Ovary (tissue), 9 donors: Measurements from ENCODE around the gene NBEA. TPM values are rescaled to one million over a fixed set of nuclear protein-coding genes. Genes with fewer than 3 reads are reported as not detected.
"Not testable (repeated sequence)": the region's sequence is repeated elsewhere in the genome, so short reads cannot be mapped to it uniquely, and the experiment has no call there.

Source experiments
- DNase-seq, 5 donors: peaks; one replicate each; pipeline ENCODE4 v3.0.0-alpha.2; 2019 to 2020
- H3K27ac ChIP-seq, 2 donors: fragments of 200-600 bp; one replicate each; pipeline versions ENCODE4 v1.5.1 to v1.8.0; 2019 to 2022
- H3K27me3 ChIP-seq: fragments of 200-600 bp; one replicate; pipeline ENCODE4 v1.8.0; 2022
- H3K36me3 ChIP-seq: fragments of 200-600 bp; sonication (generic); one replicate; pipeline ENCODE4 v1.5.1; 2019
- H3K4me1 ChIP-seq: one replicate; pipeline ENCODE4 v1.8.1; 2013; ENCODE audit warnings: mild to moderate bottlenecking, moderate library complexity; ENCODE audit not compliant: insufficient read depth
- H3K4me3 ChIP-seq: fragments of 200-600 bp; sonication (generic); one replicate; pipeline ENCODE4 v1.5.1; 2017
- H3K9me3 ChIP-seq, 2 donors: fragments of 200-600 bp in 1 of 2; sonication (generic) in 1 of 2; one replicate each; pipeline versions ENCODE4 v1.5.1 to v1.8.1; 2013 to 2019; ENCODE audit warnings: mild to moderate bottlenecking in 1 of 2, moderate library complexity in 1 of 2
- CTCF ChIP-seq, 3 donors: fragments of 450-650 bp in 2 of 3; fragments of 200-600 bp in 1 of 3; IDR thresholded peaks; one replicate each; pipeline versions ENCODE4 v1.5.1 to v1.8.0; 2016 to 2022; ENCODE audit warnings: antibody characterized with exemption in 3 of 3, mild to moderate bottlenecking in 1 of 3
- EP300 ChIP-seq: sonication (generic); formaldehyde crosslinking; IDR thresholded peaks from one replicate; pipeline ENCODE4 v1.6.1; 2017; ENCODE audit warnings: antibody characterized with exemption
- POLR2A ChIP-seq: fragments of 450-650 bp; IDR thresholded peaks from one replicate; pipeline ENCODE4 v1.6.1; 2017; ENCODE audit warnings: antibody characterized with exemption, mild to moderate bottlenecking, moderate library complexity
- WGBS, 3 donors: extraction: QIAGEN DNeasy Blood & Tissue Kit in 1 of 3; methylation state at CpG; one replicate each; pipeline versions ENCODE4 v1.1.5 to v1.1.7; 2013 to 2017; 5-methylcytosine and 5-hydroxymethylcytosine counted together
- intact Hi-C, 4 donors: fragments of 100-400 bp; cut with DNase I; formaldehyde crosslinking; loops; one replicate each; pipeline versions ENCODE4 v1.11.0 to v1.15.1; 2022 to 2023
- polyA plus RNA-seq, 2 donors: library from polyadenylated mRNA; stranded (reverse); fragments of 200-250 nt in 1 of 2; fragments of 350-450 nt in 1 of 2; fragmentation: Illumina TruSeq in 1 of 2; extraction: RNeasy Lipid Tissue Mini Kit (QIAGEN cat#74804) in 1 of 2; gene quantifications; one replicate each; pipeline ENCODE4 v1.2.3, GENCODE V29; 2013 to 2014
- total RNA-seq, 7 donors: library from RNA; depleted of rRNA in 2 of 7; stranded (reverse); fragments of >200 nt in 2 of 7; fragmentation: NEBNext Ultra II Directional in 3 of 7; extraction: Animal tissue kit (Norgen Biotek cat#: 25700) in 3 of 7; gene quantifications; one replicate each; pipeline versions ENCODE4 v1.1.0 to v1.2.4, GENCODE V29; 2016 to 2023
- donor health status: DM: no; HTN: no; CAD: no; lungs with moderate emphysema.
- donor health status: DM: no; HTN: no; CAD: no.
- donor health status: Bipolar disorder and iron deficiency.
- donor health status: DM: yes; HTN: yes; CAD: no.
- donor health status: DM: no; HTN: no; CAD: no.
- donor health status: DM: yes; HTN: yes; CAD: no.

The NBEA gene
- total and polyA plus RNA-seq, 9 donors: 5.8 to 18.9 (median 16.0) TPM

- intact Hi-C loops: no loop called here
- Histone ChIP-seq H3K27ac (no peak overlapping the region), H3K4me1 (no peaks in the 10 kb centered on the region), H3K9me3 (no peaks in the 10 kb centered on the region), H3K36me3 (no peaks in the 10 kb centered on the region), H3K4me3 (no peak overlapping the region), H3K27me3 (no peaks in the 10 kb centered on the region)
- DNase-seq: no peak
- WGBS, 3 donors: 36 to 80% (median 79%) methylated on average over 1 of the region's 1 CpG
- TF ChIP-seq POLR2A (no peak), EP300 (no peak), CTCF (IDR thresholded peaks at IDR 0.05) (no peak)
Measured at GRCh38 chr13:34970961-34971360, 28.9 kb downstream of the NBEA start.

- DNase-seq: no peak
- H3K9me3 ChIP-seq: no peaks in the 10 kb centered on the region
- H3K4me3 ChIP-seq: no peak overlapping the region
- H3K4me1 ChIP-seq: no peaks in the 10 kb centered on the region
- intact Hi-C loops: no loop called here
- no peaks in the 10 kb centered on the region for H3K27me3 ChIP-seq
- H3K27ac ChIP-seq: no peak overlapping the region
- no peaks in the 10 kb centered on the region for H3K36me3 ChIP-seq
- TF ChIP-seq POLR2A (no peak), EP300 (no peak), CTCF (IDR thresholded peaks at IDR 0.05) (no peak)
- 88 to 96% (median 95%) methylated on average over 2 of the region's 2 CpGs for WGBS, 3 donors
Measured at GRCh38 chr13:34971473-34971872, 29.4 kb downstream of the NBEA start.

GRCh38 chr13:34985199-34985598, 43.1 kb downstream of the NBEA start:
- H3K4me1 ChIP-seq, H3K27me3 ChIP-seq, H3K36me3 ChIP-seq, H3K27ac ChIP-seq, DNase-seq, H3K9me3 ChIP-seq, intact Hi-C loops, H3K4me3 ChIP-seq: not testable (repeated sequence)
- 93 to 97% (median 96%) methylated on average over 5 of the region's 5 CpGs for WGBS, 3 donors

GRCh38 chr13:34988330-34988791, 46.3 kb downstream of the NBEA start:
- Histone ChIP-seq H3K27me3 (no peaks in the 10 kb centered on the region), H3K36me3 (no peaks in the 10 kb centered on the region), H3K4me1 (no peaks in the 10 kb centered on the region), H3K27ac (no peak overlapping the region), H3K9me3 (peaks cover 0 to 10% of the 10 kb centered on the region in 2 donors), H3K4me3 (no peak overlapping the region)
- intact Hi-C loops: no loop called here
- DNase-seq: no peak
- TF ChIP-seq POLR2A (no peak), EP300 (no peak), CTCF (IDR thresholded peaks at IDR 0.05) (no peak)
- 94 to 98% (median 95%) methylated on average over 12 of the region's 12 CpGs for WGBS, 3 donors

- 90 to 100% (median 100%) methylated on average over 1 of the region's 1 CpG for WGBS, 3 donors
- Histone ChIP-seq H3K27ac (no peak overlapping the region), H3K9me3 (peaks cover 0 to 10% of the 10 kb centered on the region in 2 donors), H3K4me3 (no peak overlapping the region), H3K4me1 (no peaks in the 10 kb centered on the region), H3K27me3 (no peaks in the 10 kb centered on the region), H3K36me3 (no peaks in the 10 kb centered on the region)
- DNase-seq: no peak
- intact Hi-C loops: no loop called here
- no peak for TF ChIP-seq EP300
- no peak for TF ChIP-seq CTCF (IDR thresholded peaks at IDR 0.05)
- no peak for TF ChIP-seq POLR2A
Measured at GRCh38 chr13:34990399-34991214, 48.5 kb downstream of the NBEA start.
